Measurements from ENCODE around the gene SCARB1. TPM values are rescaled to one million over a fixed set of nuclear protein-coding genes. Genes with fewer than 3 reads are reported as not detected.
A peak's percentile ranks its signal among the peaks of the same experiment; 100 is the strongest.

Gene SCARB1
- total RNA-seq, 1 experiment from 2014 or later = 68.3 TPM

DNA sequence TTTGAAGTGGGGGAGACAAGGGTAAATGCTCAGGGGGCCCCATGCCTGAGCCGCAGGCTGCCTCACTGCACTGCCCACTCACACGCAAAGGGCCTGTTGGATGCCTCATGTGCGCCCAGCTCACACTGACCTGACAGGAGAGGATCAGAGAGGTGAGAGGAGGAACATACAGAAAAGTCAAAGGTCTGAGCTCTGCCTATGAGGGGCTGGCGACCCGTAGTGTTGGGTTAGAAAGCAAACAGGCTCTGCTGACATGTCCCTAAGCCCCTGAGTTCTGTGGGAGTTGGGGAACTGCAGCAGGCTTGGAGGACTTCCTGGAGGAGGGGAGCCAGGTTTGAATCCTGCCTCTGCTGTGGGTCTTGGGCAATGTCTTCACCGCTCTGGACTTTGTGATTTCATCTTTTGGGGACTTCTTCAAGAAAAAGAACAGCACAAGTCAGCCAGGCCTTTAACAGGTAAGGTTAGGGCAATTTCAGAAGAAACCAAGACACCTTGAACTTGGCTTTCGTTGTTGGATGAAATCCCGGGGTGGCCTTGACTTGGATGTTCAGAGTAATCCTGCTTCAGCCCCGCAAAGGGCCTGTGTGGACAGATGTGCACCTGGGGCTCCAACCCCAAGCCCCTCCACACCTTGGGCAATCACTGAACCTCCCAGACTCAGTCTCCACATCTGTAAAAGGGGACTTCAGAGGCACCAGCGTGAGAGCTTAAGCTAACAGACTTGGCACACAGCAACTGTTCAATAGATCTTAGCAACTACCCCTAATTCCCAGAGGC is 116.8 kb downstream of the SCARB1 start (continued):
- TF ChIP-seq, protein P1, sequence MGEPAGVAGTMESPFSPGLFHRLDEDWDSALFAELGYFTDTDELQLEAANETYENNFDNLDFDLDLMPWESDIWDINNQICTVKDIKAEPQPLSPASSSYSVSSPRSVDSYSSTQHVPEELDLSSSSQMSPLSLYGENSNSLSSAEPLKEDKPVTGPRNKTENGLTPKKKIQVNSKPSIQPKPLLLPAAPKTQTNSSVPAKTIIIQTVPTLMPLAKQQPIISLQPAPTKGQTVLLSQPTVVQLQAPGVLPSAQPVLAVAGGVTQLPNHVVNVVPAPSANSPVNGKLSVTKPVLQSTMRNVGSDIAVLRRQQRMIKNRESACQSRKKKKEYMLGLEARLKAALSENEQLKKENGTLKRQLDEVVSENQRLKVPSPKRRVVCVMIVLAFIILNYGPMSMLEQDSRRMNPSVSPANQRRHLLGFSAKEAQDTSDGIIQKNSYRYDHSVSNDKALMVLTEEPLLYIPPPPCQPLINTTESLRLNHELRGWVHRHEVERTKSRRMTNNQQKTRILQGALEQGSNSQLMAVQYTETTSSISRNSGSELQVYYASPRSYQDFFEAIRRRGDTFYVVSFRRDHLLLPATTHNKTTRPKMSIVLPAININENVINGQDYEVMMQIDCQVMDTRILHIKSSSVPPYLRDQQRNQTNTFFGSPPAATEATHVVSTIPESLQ (CRISPR knock-in tag; IDR thresholded peaks at IDR 0.05) = no peak
- TF ChIP-seq TEAD4 (CRISPR knock-in tag; IDR thresholded peaks at IDR 0.05) = no peak
- TF ChIP-seq, protein P2, sequence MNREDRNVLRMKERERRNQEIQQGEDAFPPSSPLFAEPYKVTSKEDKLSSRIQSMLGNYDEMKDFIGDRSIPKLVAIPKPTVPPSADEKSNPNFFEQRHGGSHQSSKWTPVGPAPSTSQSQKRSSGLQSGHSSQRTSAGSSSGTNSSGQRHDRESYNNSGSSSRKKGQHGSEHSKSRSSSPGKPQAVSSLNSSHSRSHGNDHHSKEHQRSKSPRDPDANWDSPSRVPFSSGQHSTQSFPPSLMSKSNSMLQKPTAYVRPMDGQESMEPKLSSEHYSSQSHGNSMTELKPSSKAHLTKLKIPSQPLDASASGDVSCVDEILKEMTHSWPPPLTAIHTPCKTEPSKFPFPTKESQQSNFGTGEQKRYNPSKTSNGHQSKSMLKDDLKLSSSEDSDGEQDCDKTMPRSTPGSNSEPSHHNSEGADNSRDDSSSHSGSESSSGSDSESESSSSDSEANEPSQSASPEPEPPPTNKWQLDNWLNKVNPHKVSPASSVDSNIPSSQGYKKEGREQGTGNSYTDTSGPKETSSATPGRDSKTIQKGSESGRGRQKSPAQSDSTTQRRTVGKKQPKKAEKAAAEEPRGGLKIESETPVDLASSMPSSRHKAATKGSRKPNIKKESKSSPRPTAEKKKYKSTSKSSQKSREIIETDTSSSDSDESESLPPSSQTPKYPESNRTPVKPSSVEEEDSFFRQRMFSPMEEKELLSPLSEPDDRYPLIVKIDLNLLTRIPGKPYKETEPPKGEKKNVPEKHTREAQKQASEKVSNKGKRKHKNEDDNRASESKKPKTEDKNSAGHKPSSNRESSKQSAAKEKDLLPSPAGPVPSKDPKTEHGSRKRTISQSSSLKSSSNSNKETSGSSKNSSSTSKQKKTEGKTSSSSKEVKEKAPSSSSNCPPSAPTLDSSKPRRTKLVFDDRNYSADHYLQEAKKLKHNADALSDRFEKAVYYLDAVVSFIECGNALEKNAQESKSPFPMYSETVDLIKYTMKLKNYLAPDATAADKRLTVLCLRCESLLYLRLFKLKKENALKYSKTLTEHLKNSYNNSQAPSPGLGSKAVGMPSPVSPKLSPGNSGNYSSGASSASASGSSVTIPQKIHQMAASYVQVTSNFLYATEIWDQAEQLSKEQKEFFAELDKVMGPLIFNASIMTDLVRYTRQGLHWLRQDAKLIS (CRISPR knock-in tag; IDR thresholded peaks at IDR 0.05; ENCODE audit: borderline replicate concordance) = no peak

DNA sequence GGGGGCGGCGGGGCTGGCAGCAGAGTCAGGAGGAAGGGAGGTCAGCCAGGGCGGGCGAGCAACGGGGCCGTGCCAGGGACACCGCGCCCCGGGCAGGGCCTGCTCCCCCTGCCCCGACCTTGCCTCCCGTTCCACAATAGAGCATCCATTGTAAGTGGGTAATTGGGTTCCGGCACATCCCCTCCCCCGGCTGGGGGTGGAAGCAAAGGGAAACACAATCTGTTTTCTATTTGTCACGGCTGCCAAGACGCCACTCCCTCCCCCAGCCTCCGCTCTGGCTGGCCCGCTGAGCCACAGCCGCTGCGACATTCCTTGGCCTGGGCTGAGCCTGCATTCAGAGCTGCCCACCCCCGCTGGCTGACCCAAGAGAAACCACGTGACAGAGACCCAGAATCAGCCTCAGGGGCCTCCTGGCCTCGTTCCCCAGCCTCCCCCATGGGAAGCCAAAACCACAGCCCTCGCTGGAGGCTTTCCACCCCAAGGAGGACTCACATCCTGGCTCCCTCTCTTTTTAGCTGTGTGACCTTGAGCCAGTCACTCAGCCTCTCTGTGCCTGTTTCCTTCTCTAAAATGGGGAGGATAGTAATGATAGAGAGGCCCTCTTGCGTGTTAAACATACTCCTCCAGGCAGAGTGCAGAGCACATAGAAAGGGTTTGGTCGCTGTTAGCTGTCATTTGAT is 117.6 kb downstream of the SCARB1 start:
- Mint-ChIP-seq H3K9me3 (no peaks in the 10 kb centered on the region), H3K36me3 (no peaks in the 10 kb centered on the region), H3K4me1 (peaks cover 29% of the 10 kb centered on the region), H3K27ac (peak overlapping the region; percentile 87), H3K4me3 (no peak overlapping the region; the same call in 1 of the 2 replicates), H3K27me3 (ENCODE audit: low read depth) (no peaks in the 10 kb centered on the region; the same call in 1 of the 2 replicates)
- peak; percentile 84 for DNase-seq (ENCODE audit: low spot score)
- ChIA-PET POLR2A (no interaction called here), CTCF (interaction anchor here (0.6 to 2.3 kb wide), 5 partner anchors 13 to 319 kb away, joined by 3 to 20 read pairs (median 4); no protein-coding TSS in a partner anchor)
- peak; percentile 84 for ATAC-seq
- TF ChIP-seq TP53 (CRISPR knock-in tag; IDR thresholded peaks at IDR 0.05) = no peak
- TF ChIP-seq, protein P3, sequence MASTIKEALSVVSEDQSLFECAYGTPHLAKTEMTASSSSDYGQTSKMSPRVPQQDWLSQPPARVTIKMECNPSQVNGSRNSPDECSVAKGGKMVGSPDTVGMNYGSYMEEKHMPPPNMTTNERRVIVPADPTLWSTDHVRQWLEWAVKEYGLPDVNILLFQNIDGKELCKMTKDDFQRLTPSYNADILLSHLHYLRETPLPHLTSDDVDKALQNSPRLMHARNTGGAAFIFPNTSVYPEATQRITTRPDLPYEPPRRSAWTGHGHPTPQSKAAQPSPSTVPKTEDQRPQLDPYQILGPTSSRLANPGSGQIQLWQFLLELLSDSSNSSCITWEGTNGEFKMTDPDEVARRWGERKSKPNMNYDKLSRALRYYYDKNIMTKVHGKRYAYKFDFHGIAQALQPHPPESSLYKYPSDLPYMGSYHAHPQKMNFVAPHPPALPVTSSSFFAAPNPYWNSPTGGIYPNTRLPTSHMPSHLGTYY (CRISPR knock-in tag; IDR thresholded peaks at IDR 0.05) = no peak
- TF ChIP-seq, protein P4, sequence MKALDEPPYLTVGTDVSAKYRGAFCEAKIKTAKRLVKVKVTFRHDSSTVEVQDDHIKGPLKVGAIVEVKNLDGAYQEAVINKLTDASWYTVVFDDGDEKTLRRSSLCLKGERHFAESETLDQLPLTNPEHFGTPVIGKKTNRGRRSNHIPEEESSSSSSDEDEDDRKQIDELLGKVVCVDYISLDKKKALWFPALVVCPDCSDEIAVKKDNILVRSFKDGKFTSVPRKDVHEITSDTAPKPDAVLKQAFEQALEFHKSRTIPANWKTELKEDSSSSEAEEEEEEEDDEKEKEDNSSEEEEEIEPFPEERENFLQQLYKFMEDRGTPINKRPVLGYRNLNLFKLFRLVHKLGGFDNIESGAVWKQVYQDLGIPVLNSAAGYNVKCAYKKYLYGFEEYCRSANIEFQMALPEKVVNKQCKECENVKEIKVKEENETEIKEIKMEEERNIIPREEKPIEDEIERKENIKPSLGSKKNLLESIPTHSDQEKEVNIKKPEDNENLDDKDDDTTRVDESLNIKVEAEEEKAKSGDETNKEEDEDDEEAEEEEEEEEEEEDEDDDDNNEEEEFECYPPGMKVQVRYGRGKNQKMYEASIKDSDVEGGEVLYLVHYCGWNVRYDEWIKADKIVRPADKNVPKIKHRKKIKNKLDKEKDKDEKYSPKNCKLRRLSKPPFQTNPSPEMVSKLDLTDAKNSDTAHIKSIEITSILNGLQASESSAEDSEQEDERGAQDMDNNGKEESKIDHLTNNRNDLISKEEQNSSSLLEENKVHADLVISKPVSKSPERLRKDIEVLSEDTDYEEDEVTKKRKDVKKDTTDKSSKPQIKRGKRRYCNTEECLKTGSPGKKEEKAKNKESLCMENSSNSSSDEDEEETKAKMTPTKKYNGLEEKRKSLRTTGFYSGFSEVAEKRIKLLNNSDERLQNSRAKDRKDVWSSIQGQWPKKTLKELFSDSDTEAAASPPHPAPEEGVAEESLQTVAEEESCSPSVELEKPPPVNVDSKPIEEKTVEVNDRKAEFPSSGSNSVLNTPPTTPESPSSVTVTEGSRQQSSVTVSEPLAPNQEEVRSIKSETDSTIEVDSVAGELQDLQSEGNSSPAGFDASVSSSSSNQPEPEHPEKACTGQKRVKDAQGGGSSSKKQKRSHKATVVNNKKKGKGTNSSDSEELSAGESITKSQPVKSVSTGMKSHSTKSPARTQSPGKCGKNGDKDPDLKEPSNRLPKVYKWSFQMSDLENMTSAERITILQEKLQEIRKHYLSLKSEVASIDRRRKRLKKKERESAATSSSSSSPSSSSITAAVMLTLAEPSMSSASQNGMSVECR (CRISPR knock-in tag; IDR thresholded peaks at IDR 0.05; ENCODE audit: borderline replicate concordance) = no peak
- TF ChIP-seq, protein P5, sequence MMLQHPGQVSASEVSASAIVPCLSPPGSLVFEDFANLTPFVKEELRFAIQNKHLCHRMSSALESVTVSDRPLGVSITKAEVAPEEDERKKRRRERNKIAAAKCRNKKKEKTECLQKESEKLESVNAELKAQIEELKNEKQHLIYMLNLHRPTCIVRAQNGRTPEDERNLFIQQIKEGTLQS (CRISPR knock-in tag; conservative IDR thresholded peaks at IDR 0.05) = no peak
- no peak for TF ChIP-seq ESRRA (CRISPR knock-in tag; IDR thresholded peaks at IDR 0.05; ENCODE audit: borderline replicate concordance)
- no peak for TF ChIP-seq SMAD4 (CRISPR knock-in tag; IDR thresholded peaks at IDR 0.05)
- TF ChIP-seq TEAD4 (CRISPR knock-in tag; IDR thresholded peaks at IDR 0.05) = no peak
- TF ChIP-seq, protein P6, sequence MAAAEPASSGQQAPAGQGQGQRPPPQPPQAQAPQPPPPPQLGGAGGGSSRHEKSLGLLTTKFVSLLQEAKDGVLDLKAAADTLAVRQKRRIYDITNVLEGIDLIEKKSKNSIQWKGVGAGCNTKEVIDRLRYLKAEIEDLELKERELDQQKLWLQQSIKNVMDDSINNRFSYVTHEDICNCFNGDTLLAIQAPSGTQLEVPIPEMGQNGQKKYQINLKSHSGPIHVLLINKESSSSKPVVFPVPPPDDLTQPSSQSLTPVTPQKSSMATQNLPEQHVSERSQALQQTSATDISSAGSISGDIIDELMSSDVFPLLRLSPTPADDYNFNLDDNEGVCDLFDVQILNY (CRISPR knock-in tag; IDR thresholded peaks at IDR 0.05) = no peak
- no peak for TF ChIP-seq RORB (CRISPR knock-in tag; IDR thresholded peaks at IDR 0.05)
- peak; percentile 99 for TF ChIP-seq GTF2I (CRISPR knock-in tag; conservative IDR thresholded peaks at IDR 0.05)
- TF ChIP-seq, protein P1 (CRISPR knock-in tag; IDR thresholded peaks at IDR 0.05) = no peak
- no peak for TF ChIP-seq FOXJ3 (CRISPR knock-in tag; IDR thresholded peaks at IDR 0.05; ENCODE audit: borderline replicate concordance)
- no peak for TF ChIP-seq OVOL2 (CRISPR knock-in tag; IDR thresholded peaks at IDR 0.05; ENCODE audit: borderline replicate concordance)
- TF ChIP-seq ZBTB21 (CRISPR knock-in tag; IDR thresholded peaks at IDR 0.05; ENCODE audit: borderline replicate concordance) = no peak
- TF ChIP-seq RELA (CRISPR knock-in tag; IDR thresholded peaks at IDR 0.05; ENCODE audit: borderline replicate concordance) = no peak
- TF ChIP-seq SOX15 (CRISPR knock-in tag; IDR thresholded peaks at IDR 0.05) = no peak
- TF ChIP-seq NFE2L1 (CRISPR knock-in tag; IDR thresholded peaks at IDR 0.05) = no peak

Data from WTC11 (cell line).